Endodermal cell (in vitro differentiated cells): ENCODE data around the gene RPAP2. TPM values are rescaled to one million over a fixed set of nuclear protein-coding genes. Genes with fewer than 3 reads are reported as not detected.

ENCODE experiments used
- DNase-seq: peaks from one replicate; pipeline ENCODE4 v3.0.0-alpha.2; 2017
- H3K27ac ChIP-seq: 2 replicates; pipeline ENCODE4 v1.5.1; 2013; ENCODE audit warnings: mild to moderate bottlenecking, low read depth, low read length, moderate library complexity
- H3K27me3 ChIP-seq: 2 replicates; pipeline ENCODE4 v1.6.1; 2013; ENCODE audit warnings: mild to moderate bottlenecking, low read length, moderate library complexity; ENCODE audit not compliant: insufficient read depth, control insufficient read depth, poor library complexity, severe bottlenecking
- H3K36me3 ChIP-seq: 2 replicates; pipeline ENCODE4 v1.7.0; 2013; ENCODE audit warnings: mild to moderate bottlenecking, low read length, moderate library complexity; ENCODE audit not compliant: control insufficient read depth, insufficient read depth
- H3K4me1 ChIP-seq: one replicate; pipeline ENCODE4 v1.7.0; 2013; ENCODE audit warnings: low read length; ENCODE audit not compliant: control insufficient read depth, insufficient read depth
- H3K4me3 ChIP-seq: 2 replicates; pipeline ENCODE4 v1.5.1; 2013; ENCODE audit warnings: mild to moderate bottlenecking, low read length, moderate library complexity
- H3K9ac ChIP-seq: 2 replicates; pipeline ENCODE4 v1.6.1; 2013; ENCODE audit warnings: mild to moderate bottlenecking, low read length, moderate library complexity; ENCODE audit not compliant: poor library complexity, severe bottlenecking; ENCODE audit errors: extremely low read depth
- H3K9me3 ChIP-seq: 2 replicates; pipeline ENCODE4 v1.6.1; 2013; ENCODE audit warnings: mild to moderate bottlenecking, low read length, moderate library complexity; ENCODE audit not compliant: control insufficient read depth
- H3K27ac Mint-ChIP-seq: 2 replicates; pipeline ENCODE4 v1.8.0; 2020; ENCODE audit warnings: mixed read lengths
- H3K27me3 Mint-ChIP-seq: 2 replicates; pipeline ENCODE4 v1.8.0; 2021; ENCODE audit warnings: mild to moderate bottlenecking, mixed read lengths; ENCODE audit not compliant: insufficient read depth
- H3K36me3 Mint-ChIP-seq: 2 replicates; pipeline ENCODE4 v1.8.0; 2020; ENCODE audit warnings: low read depth, mixed read lengths
- H3K4me1 Mint-ChIP-seq: 2 replicates; pipeline ENCODE4 v1.8.0; 2020; ENCODE audit warnings: mixed read lengths
- H3K4me3 Mint-ChIP-seq: 2 replicates; pipeline ENCODE4 v1.8.0; 2020; ENCODE audit warnings: mild to moderate bottlenecking, moderate library complexity, mixed read lengths
- H3K9me3 Mint-ChIP-seq: 2 replicates; pipeline ENCODE4 v1.8.0; 2020; ENCODE audit warnings: mild to moderate bottlenecking, mixed read lengths
- CTCF ChIP-seq: fragments of 200-600 bp; sonication (generic); conservative IDR thresholded peaks from 2 replicates; pipeline ENCODE4 v1.5.0; 2021; ENCODE audit warnings: antibody characterized with exemption, mild to moderate bottlenecking
- WGBS, 2 experiments: methylation state at CpG; one replicate each; pipeline versions ENCODE4 v1.1.5 to v1.1.7; 2013; ENCODE audit warnings: missing lambda C conversion rate in 2 of 2, mixed read lengths in 1 of 2; ENCODE audit not compliant: insufficient coverage in 1 of 2, insufficient read length in 1 of 2; 5-methylcytosine and 5-hydroxymethylcytosine counted together
- total RNA-seq, 2 donors: library from RNA; stranded (reverse); fragmentation: NEBNext Ultra II Directional in 1 of 2; extraction: Animal tissue kit (Norgen Biotek cat#: 25700) in 1 of 2; gene quantifications; 2 replicates in 1 of 2; 3 replicates in 1 of 2; pipeline ENCODE4 v1.2.1, GENCODE V29; 2021

RPAP2 gene
- total RNA-seq, 2 donors from 2014 or later, result 38.6 to 43.7 TPM

- peak overlapping the region; percentile 52 for H3K27ac Mint-ChIP-seq
- peaks cover 2% of the 10 kb centered on the region for H3K9me3 ChIP-seq
- WGBS, 2 experiments, result 90 to 92% methylated on average over 2 to 3 of the region's 3 CpGs
- H3K27me3 Mint-ChIP-seq, result no peaks in the 10 kb centered on the region
- no peak overlapping the region for H3K4me3 Mint-ChIP-seq
- H3K4me1 Mint-ChIP-seq, result no peaks in the 10 kb centered on the region
- no peak for DNase-seq
- no peaks in the 10 kb centered on the region for H3K27me3 ChIP-seq
- TF ChIP-seq CTCF, result no peak
- H3K4me3 ChIP-seq, result no peak overlapping the region
- H3K36me3 ChIP-seq, result peaks cover 55% of the 10 kb centered on the region
- H3K4me1 ChIP-seq, result no peaks in the 10 kb centered on the region
- no peak overlapping the region for H3K9ac ChIP-seq
- H3K27ac ChIP-seq, result no peak overlapping the region
- peaks cover 8% of the 10 kb centered on the region for H3K9me3 Mint-ChIP-seq
- peaks cover 54% of the 10 kb centered on the region for H3K36me3 Mint-ChIP-seq
Measured at GRCh38 chr1:92333668-92334067, 34.8 kb downstream of the RPAP2 start.

- H3K9ac ChIP-seq, result no peak overlapping the region
- Mint-ChIP-seq H3K9me3 (no peaks in the 10 kb centered on the region), H3K36me3 (peaks cover 22% of the 10 kb centered on the region), H3K4me3 (no peak overlapping the region), H3K27ac (no peak overlapping the region), H3K4me1 (no peaks in the 10 kb centered on the region), H3K27me3 (no peaks in the 10 kb centered on the region)
- no peaks in the 10 kb centered on the region for H3K9me3 ChIP-seq
- no peak for TF ChIP-seq CTCF
- WGBS, 2 experiments, result 88 to 100% methylated on average over 1 of the region's 1 CpG
- H3K27ac ChIP-seq, result no peak overlapping the region
- no peaks in the 10 kb centered on the region for H3K4me1 ChIP-seq
- DNase-seq, result no peak
- peaks cover 44% of the 10 kb centered on the region for H3K36me3 ChIP-seq
- H3K27me3 ChIP-seq, result no peaks in the 10 kb centered on the region
- no peak overlapping the region for H3K4me3 ChIP-seq
Measured at GRCh38 chr1:92340154-92340553, 41.3 kb downstream of the RPAP2 start.

DNA sequence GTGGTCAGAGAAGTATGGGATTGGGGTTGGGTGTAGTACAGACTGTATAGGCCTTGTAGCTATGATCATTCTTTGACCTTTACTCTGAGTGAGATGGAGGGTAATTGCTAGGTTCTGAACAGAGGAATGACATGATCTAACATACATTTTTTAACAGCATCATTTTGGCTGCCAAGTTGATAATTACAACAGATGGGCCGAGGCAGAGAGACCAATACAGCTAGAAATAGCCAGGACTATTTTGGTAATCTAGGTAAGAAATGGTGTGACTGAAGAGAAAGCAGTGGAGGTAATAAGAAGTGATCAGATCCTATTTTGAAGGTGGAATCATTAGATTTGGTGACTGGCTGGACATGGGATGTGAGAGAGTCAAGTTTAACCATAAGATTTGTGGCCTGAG, 43.5 kb downstream of the RPAP2 start:
- no peaks in the 10 kb centered on the region for H3K4me1 ChIP-seq
- no peaks in the 10 kb centered on the region for H3K9me3 Mint-ChIP-seq
- H3K9ac ChIP-seq, result no peak overlapping the region
- no peak for TF ChIP-seq CTCF
- peaks cover 26% of the 10 kb centered on the region for H3K36me3 Mint-ChIP-seq
- no peaks in the 10 kb centered on the region for H3K27me3 Mint-ChIP-seq
- peaks cover 38% of the 10 kb centered on the region for H3K36me3 ChIP-seq
- H3K27ac ChIP-seq, result no peak overlapping the region
- H3K4me3 Mint-ChIP-seq, result no peak overlapping the region
- H3K9me3 ChIP-seq, result no peaks in the 10 kb centered on the region
- no peak overlapping the region for H3K4me3 ChIP-seq
- no peaks in the 10 kb centered on the region for H3K27me3 ChIP-seq
- no peaks in the 10 kb centered on the region for H3K4me1 Mint-ChIP-seq
- DNase-seq, result no peak
- WGBS, 2 experiments, result 94 to 100% methylated on average over 1 of the region's 1 CpG
- H3K27ac Mint-ChIP-seq, result no peak overlapping the region
